Measurements from ENCODE around the gene MORN3.

Gene MORN3

GRCh38 chr12:121608301-121608700 lies 61.2 kb downstream of the MORN3 start:
- H3K4me3 ChIP-seq (ENCODE audit: low read length in 2 of 2): no peak overlapping the region
- no peaks in the 10 kb centered on the region for H3K9me3 ChIP-seq (ENCODE audit: control insufficient read depth in 2 of 2, low read length in 2 of 2)
- no peaks in the 10 kb centered on the region for H3K4me1 ChIP-seq (ENCODE audit: control insufficient read depth in 2 of 2, insufficient read depth in 2 of 2, low read length in 2 of 2)
- no peaks in the 10 kb centered on the region for H3K36me3 ChIP-seq (ENCODE audit: control insufficient read depth in 2 of 2, insufficient read depth in 2 of 2, low read length in 2 of 2)
- no peak overlapping the region for H3K9ac ChIP-seq (ENCODE audit: low read depth in 1 of 2, low read length in 2 of 2)
- H3K27ac ChIP-seq (ENCODE audit: low read depth in 2 of 2, low read length in 2 of 2): no peak overlapping the region
- H3K27me3 ChIP-seq (ENCODE audit: control insufficient read depth in 2 of 2, insufficient read depth in 2 of 2, low read length in 2 of 2): no peaks in the 10 kb centered on the region

GRCh38 chr12:121603581-121603980 lies 65.9 kb downstream of the MORN3 start:
- Histone ChIP-seq H3K4me3 (ENCODE audit: low read length in 2 of 2) (no peak overlapping the region), H3K36me3 (ENCODE audit: control insufficient read depth in 2 of 2, insufficient read depth in 2 of 2, low read length in 2 of 2) (no peaks in the 10 kb centered on the region)

DNA sequence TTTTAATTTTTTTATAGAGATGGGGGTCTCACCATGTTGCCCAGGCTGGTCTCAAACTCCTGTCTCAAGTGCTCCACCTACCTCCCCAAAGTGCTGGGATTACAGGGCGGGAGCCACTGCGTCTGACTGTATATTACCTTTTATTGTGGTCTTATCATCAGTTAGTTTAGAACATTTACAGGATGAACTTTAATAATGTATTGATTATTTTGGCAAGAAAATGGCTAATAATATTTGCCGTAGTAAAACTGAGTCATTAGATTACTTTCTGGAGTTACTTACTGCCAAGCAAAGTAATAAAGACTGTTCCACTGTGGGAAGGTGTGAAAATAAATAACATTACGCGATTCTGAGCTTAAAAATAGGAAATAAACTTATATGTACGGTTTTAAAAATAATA lies 66.7 kb downstream of the MORN3 start:
- H3K9me3 ChIP-seq (ENCODE audit: control insufficient read depth in 2 of 2, low read length in 2 of 2): no peaks in the 10 kb centered on the region
- no peaks in the 10 kb centered on the region for H3K27me3 ChIP-seq (ENCODE audit: control insufficient read depth in 2 of 2, insufficient read depth in 2 of 2, low read length in 2 of 2)
- no peak overlapping the region for H3K4me3 ChIP-seq (ENCODE audit: low read length in 2 of 2)
- H3K27ac ChIP-seq (ENCODE audit: low read depth in 2 of 2, low read length in 2 of 2): no peak overlapping the region
- no peak overlapping the region for H3K9ac ChIP-seq (ENCODE audit: low read depth in 1 of 2, low read length in 2 of 2)
- H3K36me3 ChIP-seq (ENCODE audit: control insufficient read depth in 2 of 2, insufficient read depth in 2 of 2, low read length in 2 of 2): no peaks in the 10 kb centered on the region
- H3K4me1 ChIP-seq (ENCODE audit: control insufficient read depth in 2 of 2, insufficient read depth in 2 of 2, low read length in 2 of 2): peaks cover 6 to 16% of the 10 kb centered on the region in 2 donors

More at GRCh38 chr12:121603581-121603980, 65.9 kb downstream of the MORN3 start:
- Histone ChIP-seq H3K4me1 (ENCODE audit: control insufficient read depth in 2 of 2, insufficient read depth in 2 of 2, low read length in 2 of 2) (peaks cover 6 to 10% of the 10 kb centered on the region in 2 donors), H3K9me3 (ENCODE audit: control insufficient read depth in 2 of 2, low read length in 2 of 2) (no peaks in the 10 kb centered on the region), H3K9ac (ENCODE audit: low read depth in 1 of 2, low read length in 2 of 2) (no peak overlapping the region), H3K27me3 (ENCODE audit: control insufficient read depth in 2 of 2, insufficient read depth in 2 of 2, low read length in 2 of 2) (no peaks in the 10 kb centered on the region), H3K27ac (ENCODE audit: low read depth in 2 of 2, low read length in 2 of 2) (no peak overlapping the region)

- Histone ChIP-seq H3K4me1 (ENCODE audit: control insufficient read depth in 2 of 2, insufficient read depth in 2 of 2, low read length in 2 of 2) (peaks cover 6 to 16% of the 10 kb centered on the region in 2 donors), H3K4me3 (ENCODE audit: low read length in 2 of 2) (no peak overlapping the region), H3K9me3 (ENCODE audit: control insufficient read depth in 2 of 2, low read length in 2 of 2) (no peaks in the 10 kb centered on the region), H3K27me3 (ENCODE audit: control insufficient read depth in 2 of 2, insufficient read depth in 2 of 2, low read length in 2 of 2) (no peaks in the 10 kb centered on the region), H3K27ac (ENCODE audit: low read depth in 2 of 2, low read length in 2 of 2) (peak overlapping the region in 1 of 2 donors; percentile 56), H3K9ac (ENCODE audit: low read depth in 1 of 2, low read length in 2 of 2) (no peak overlapping the region), H3K36me3 (ENCODE audit: control insufficient read depth in 2 of 2, insufficient read depth in 2 of 2, low read length in 2 of 2) (no peaks in the 10 kb centered on the region)
Observed at GRCh38 chr12:121600702-121601336, 68.6 kb downstream of the MORN3 start.

Data from mucosa of rectum (tissue), 2 donors.